Type B pancreatic cell (in vitro differentiated cells): Measurements from ENCODE around the gene SCGB3A2. TPM values are rescaled to one million over a fixed set of nuclear protein-coding genes. Genes with fewer than 3 reads are reported as not detected.

Experiments
- DNase-seq: peaks from one replicate; pipeline ENCODE4 v3.0.0; 2021; ENCODE audit warnings: mixed read lengths; ENCODE audit not compliant: unreplicated experiment; ENCODE audit errors: extremely low spot score
- H3K27ac Mint-ChIP-seq: 2 replicates; pipeline ENCODE4 v1.8.0; 2021; ENCODE audit warnings: mild to moderate bottlenecking, mixed read lengths
- H3K27me3 Mint-ChIP-seq: 2 replicates; pipeline ENCODE4 v1.8.0; 2021; ENCODE audit warnings: mixed read lengths
- H3K36me3 Mint-ChIP-seq: 2 replicates; pipeline ENCODE4 v1.8.0; 2021; ENCODE audit warnings: mixed read lengths
- H3K4me1 Mint-ChIP-seq: one replicate; pipeline ENCODE4 v1.8.0; 2021; ENCODE audit warnings: mixed read lengths; ENCODE audit not compliant: unreplicated experiment
- H3K4me3 Mint-ChIP-seq: 2 replicates; pipeline ENCODE4 v1.8.0; 2021; ENCODE audit warnings: mild to moderate bottlenecking, mixed read lengths
- H3K9me3 Mint-ChIP-seq: 2 replicates; pipeline ENCODE4 v1.8.0; 2021; ENCODE audit warnings: mixed read lengths
- total RNA-seq: library from RNA; stranded (reverse); gene quantifications from 2 replicates; pipeline ENCODE4 v1.2.1, GENCODE V29; 2021; ENCODE audit warnings: low replicate concordance
- TF ChIP-seq, protein P1 (sequence below): fragments of 200-600 bp; sonication (generic); conservative IDR thresholded peaks from 2 replicates; pipeline ENCODE4 v1.5.0; 2021; ENCODE audit warnings: antibody characterized with exemption, mild to moderate bottlenecking

SCGB3A2 gene
- total RNA-seq, 1 donor from 2014 or later: not detected

GRCh38 chr5:147887026-147887627 is 8.6 kb downstream of the SCGB3A2 start:
- H3K27ac Mint-ChIP-seq: no peak overlapping the region
- no peaks in the 10 kb centered on the region for H3K4me1 Mint-ChIP-seq
- H3K4me3 Mint-ChIP-seq: no peak overlapping the region
- TF ChIP-seq, protein P1, sequence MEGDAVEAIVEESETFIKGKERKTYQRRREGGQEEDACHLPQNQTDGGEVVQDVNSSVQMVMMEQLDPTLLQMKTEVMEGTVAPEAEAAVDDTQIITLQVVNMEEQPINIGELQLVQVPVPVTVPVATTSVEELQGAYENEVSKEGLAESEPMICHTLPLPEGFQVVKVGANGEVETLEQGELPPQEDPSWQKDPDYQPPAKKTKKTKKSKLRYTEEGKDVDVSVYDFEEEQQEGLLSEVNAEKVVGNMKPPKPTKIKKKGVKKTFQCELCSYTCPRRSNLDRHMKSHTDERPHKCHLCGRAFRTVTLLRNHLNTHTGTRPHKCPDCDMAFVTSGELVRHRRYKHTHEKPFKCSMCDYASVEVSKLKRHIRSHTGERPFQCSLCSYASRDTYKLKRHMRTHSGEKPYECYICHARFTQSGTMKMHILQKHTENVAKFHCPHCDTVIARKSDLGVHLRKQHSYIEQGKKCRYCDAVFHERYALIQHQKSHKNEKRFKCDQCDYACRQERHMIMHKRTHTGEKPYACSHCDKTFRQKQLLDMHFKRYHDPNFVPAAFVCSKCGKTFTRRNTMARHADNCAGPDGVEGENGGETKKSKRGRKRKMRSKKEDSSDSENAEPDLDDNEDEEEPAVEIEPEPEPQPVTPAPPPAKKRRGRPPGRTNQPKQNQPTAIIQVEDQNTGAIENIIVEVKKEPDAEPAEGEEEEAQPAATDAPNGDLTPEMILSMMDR: peak; percentile 77
- DNase-seq: no peak
- H3K36me3 Mint-ChIP-seq: no peaks in the 10 kb centered on the region
- no peaks in the 10 kb centered on the region for H3K27me3 Mint-ChIP-seq
- H3K9me3 Mint-ChIP-seq: no peaks in the 10 kb centered on the region

DNA sequence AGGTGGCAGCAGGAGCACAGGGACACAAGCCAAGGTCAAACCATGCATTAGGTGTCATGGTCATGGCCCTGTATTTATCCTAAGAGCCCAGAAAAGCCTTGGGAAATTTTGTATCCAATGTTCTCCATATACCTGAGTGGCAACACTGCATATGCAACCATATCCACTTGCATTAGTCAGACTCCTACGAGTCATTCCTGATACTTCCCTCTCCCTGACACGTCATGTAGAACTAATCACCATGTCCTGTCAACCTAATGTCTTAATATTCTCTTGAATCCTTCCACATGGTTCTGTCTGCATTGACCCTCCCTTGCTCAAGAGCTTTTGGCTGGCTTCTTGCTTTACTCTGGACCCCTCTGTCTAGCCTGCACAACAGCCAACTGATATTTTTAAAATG is 9.4 kb downstream of the SCGB3A2 start:
- H3K4me1 Mint-ChIP-seq: no peaks in the 10 kb centered on the region
- TF ChIP-seq, protein P1: no peak
- H3K4me3 Mint-ChIP-seq: no peak overlapping the region
- no peaks in the 10 kb centered on the region for H3K36me3 Mint-ChIP-seq
- no peak overlapping the region for H3K27ac Mint-ChIP-seq
- DNase-seq: no peak
- H3K9me3 Mint-ChIP-seq: no peaks in the 10 kb centered on the region
- no peaks in the 10 kb centered on the region for H3K27me3 Mint-ChIP-seq

GRCh38 chr5:147892696-147893296 is 14.3 kb downstream of the SCGB3A2 start:
- Mint-ChIP-seq H3K9me3 (no peaks in the 10 kb centered on the region), H3K27ac (peak overlapping the region; percentile 85), H3K4me1 (no peaks in the 10 kb centered on the region), H3K27me3 (no peaks in the 10 kb centered on the region), H3K36me3 (no peaks in the 10 kb centered on the region), H3K4me3 (peak overlapping the region; percentile 34)
- TF ChIP-seq, protein P1: no peak
- no peak for DNase-seq

DNA sequence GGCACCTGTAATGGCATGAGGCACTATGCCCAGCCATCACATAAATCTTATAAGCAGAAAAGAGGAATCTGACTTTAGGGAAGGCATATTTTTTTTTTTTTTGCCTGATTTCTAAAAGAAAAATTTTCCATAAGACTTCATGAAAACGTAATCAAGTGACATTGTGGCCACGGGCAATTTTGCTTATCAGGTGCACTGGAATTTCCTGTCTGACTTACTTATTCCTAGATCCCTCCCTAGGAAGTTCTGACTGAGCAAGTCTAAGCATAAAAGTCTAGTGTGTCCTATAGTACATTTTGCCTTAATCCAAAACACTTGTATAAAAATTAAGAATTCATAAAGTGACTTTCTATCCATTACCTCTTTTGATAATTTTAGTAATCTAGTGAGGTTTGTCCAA is 15.3 kb downstream of the SCGB3A2 start:
- Mint-ChIP-seq H3K4me1 (no peaks in the 10 kb centered on the region), H3K4me3 (no peak overlapping the region), H3K27me3 (no peaks in the 10 kb centered on the region), H3K27ac (no peak overlapping the region), H3K9me3 (no peaks in the 10 kb centered on the region), H3K36me3 (no peaks in the 10 kb centered on the region)
- TF ChIP-seq, protein P1: no peak
- no peak for DNase-seq

GRCh38 chr5:147895864-147896263 is 17.4 kb downstream of the SCGB3A2 start:
- H3K27ac Mint-ChIP-seq: no peak overlapping the region
- H3K36me3 Mint-ChIP-seq: no peaks in the 10 kb centered on the region
- no peaks in the 10 kb centered on the region for H3K4me1 Mint-ChIP-seq
- H3K9me3 Mint-ChIP-seq: no peaks in the 10 kb centered on the region
- no peak for DNase-seq
- H3K27me3 Mint-ChIP-seq: no peaks in the 10 kb centered on the region
- TF ChIP-seq, protein P1: no peak
- H3K4me3 Mint-ChIP-seq: no peak overlapping the region
